ENCODE data around the gene PDCD1. TPM values are rescaled to one million over a fixed set of nuclear protein-coding genes. Genes with fewer than 3 reads are reported as not detected.

PDCD1 gene
- polyA plus RNA-seq, 1 experiment, result not detected

GRCh38 chr2:241891315-241891987 is 32.8 kb upstream of the PDCD1 start:
- Histone ChIP-seq H3K4me3 (ENCODE audit: low read depth, low read length) (no peak overlapping the region), H3K27ac (ENCODE audit: low read depth, low read length) (no peak overlapping the region), H3K9me3 (ENCODE audit: control insufficient read depth, insufficient read depth, low read length) (peaks cover 28% of the 10 kb centered on the region; the same call in 1 of the 2 replicates), H3K27me3 (ENCODE audit: control insufficient read depth, insufficient read depth, low read length) (no peaks in the 10 kb centered on the region)
- TF ChIP-seq, protein P1, sequence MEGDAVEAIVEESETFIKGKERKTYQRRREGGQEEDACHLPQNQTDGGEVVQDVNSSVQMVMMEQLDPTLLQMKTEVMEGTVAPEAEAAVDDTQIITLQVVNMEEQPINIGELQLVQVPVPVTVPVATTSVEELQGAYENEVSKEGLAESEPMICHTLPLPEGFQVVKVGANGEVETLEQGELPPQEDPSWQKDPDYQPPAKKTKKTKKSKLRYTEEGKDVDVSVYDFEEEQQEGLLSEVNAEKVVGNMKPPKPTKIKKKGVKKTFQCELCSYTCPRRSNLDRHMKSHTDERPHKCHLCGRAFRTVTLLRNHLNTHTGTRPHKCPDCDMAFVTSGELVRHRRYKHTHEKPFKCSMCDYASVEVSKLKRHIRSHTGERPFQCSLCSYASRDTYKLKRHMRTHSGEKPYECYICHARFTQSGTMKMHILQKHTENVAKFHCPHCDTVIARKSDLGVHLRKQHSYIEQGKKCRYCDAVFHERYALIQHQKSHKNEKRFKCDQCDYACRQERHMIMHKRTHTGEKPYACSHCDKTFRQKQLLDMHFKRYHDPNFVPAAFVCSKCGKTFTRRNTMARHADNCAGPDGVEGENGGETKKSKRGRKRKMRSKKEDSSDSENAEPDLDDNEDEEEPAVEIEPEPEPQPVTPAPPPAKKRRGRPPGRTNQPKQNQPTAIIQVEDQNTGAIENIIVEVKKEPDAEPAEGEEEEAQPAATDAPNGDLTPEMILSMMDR (IDR thresholded peaks at IDR 0.05; ENCODE audit: low read depth, low read length), result no peak
- DNase-seq (ENCODE audit: low read depth, low spot score), result no peak
- ChIA-PET CTCF (no interaction called here), POLR2A (no interaction called here)

GRCh38 chr2:241890524-241891235 is 32.0 kb upstream of the PDCD1 start:
- no peak overlapping the region for H3K4me3 ChIP-seq (ENCODE audit: low read depth, low read length)
- H3K27ac ChIP-seq (ENCODE audit: low read depth, low read length), result no peak overlapping the region
- CTCF ChIA-PET, result no interaction called here
- TF ChIP-seq, protein P1 (IDR thresholded peaks at IDR 0.05; ENCODE audit: low read depth, low read length), result no peak
- peaks cover 23% of the 10 kb centered on the region; the same call in 1 of the 2 replicates for H3K9me3 ChIP-seq (ENCODE audit: control insufficient read depth, insufficient read depth, low read length)
- H3K27me3 ChIP-seq (ENCODE audit: control insufficient read depth, insufficient read depth, low read length), result no peaks in the 10 kb centered on the region
- POLR2A ChIA-PET, result no interaction called here
- DNase-seq (ENCODE audit: low read depth, low spot score), result no peak

DNA sequence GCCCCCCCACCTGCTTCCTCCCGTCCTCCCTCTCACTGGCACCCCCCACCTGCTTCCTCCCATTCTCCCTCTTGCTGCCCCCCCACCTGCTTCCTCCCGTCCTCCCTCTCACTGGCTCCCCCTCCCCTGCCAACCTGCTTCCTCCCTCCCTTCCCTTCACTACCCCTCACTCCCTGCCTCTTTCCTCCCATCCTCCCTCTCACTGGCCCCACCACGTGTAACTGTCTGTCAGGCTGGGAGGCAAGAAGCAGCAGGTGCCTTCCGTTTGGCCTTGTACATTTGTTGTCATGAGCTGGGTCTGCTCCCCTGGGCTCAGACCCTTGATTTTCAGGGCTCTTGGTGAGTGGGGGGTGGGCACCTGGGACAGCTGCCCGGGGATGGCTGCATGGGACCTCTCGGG is 29.9 kb upstream of the PDCD1 start:
- DNase-seq (ENCODE audit: low read depth, low spot score), result no peak
- H3K4me3 ChIP-seq (ENCODE audit: low read depth, low read length), result no peak overlapping the region
- no peaks in the 10 kb centered on the region for H3K27me3 ChIP-seq (ENCODE audit: control insufficient read depth, insufficient read depth, low read length)
- TF ChIP-seq, protein P1 (IDR thresholded peaks at IDR 0.05; ENCODE audit: low read depth, low read length), result no peak
- POLR2A ChIA-PET, result no interaction called here
- H3K27ac ChIP-seq (ENCODE audit: low read depth, low read length), result no peak overlapping the region
- H3K9me3 ChIP-seq (ENCODE audit: control insufficient read depth, insufficient read depth, low read length), result peaks cover 12% of the 10 kb centered on the region; the same call in 1 of the 2 replicates
- CTCF ChIA-PET, result no interaction called here

DNA sequence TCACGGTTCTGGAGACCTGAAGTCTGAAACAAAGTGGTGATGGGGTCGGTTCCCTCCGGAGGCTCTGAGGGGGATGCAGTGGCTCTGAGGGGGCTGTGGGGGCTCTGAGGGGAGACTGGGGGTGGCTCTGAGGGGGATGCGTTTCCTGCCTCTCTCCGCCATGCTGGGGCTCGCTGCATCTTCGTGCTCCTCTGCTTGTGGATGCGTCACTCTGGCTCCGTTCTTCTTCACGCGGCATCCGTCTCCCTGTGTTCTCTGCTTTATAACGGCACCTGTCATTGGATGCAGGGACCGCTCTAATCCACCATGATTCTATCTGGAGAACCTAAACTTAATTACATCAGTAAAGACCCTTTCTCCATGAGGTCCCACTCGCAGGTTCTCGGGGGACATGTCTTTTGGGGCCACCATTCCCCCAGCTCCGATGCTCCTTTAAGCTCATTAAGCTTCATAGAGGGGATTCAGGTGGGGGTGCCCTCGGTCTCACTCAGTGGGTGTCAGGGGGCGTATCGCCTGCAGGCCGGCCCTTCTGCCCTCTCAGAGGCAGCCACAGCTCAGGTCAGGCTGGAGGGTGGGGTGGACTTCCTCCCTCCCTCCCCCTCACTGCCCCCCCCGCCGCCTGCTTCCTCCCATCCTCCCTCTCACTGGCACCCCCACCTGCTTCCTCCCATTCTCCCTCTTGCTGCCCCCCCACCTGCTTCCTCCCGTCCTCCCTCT is 29.3 kb upstream of the PDCD1 start:
- TF ChIP-seq, protein P1 (IDR thresholded peaks at IDR 0.05; ENCODE audit: low read depth, low read length), result no peak
- ChIA-PET POLR2A (no interaction called here), CTCF (no interaction called here)
- no peaks in the 10 kb centered on the region for H3K27me3 ChIP-seq (ENCODE audit: control insufficient read depth, insufficient read depth, low read length)
- no peak overlapping the region for H3K27ac ChIP-seq (ENCODE audit: low read depth, low read length)
- peaks cover 12% of the 10 kb centered on the region; the same call in 1 of the 2 replicates for H3K9me3 ChIP-seq (ENCODE audit: control insufficient read depth, insufficient read depth, low read length)
- H3K4me3 ChIP-seq (ENCODE audit: low read depth, low read length), result no peak overlapping the region
- no peak for DNase-seq (ENCODE audit: low read depth, low spot score)

Data from AG04450 (cell line).